HCT116 (cell line): Measurements from ENCODE around the gene SSNA1. TPM values are rescaled to one million over a fixed set of nuclear protein-coding genes. Genes with fewer than 3 reads are reported as not detected.

Experiments used
- ATAC-seq: fragments of 200-7000 bp; cut with Tn5 transposase; 2 replicates; pipeline ENCODE4 v1.9.1; 2020; ENCODE audit warnings: mild to moderate bottlenecking, moderate library complexity
- BruUV-seq: library from RNA; stranded (reverse); fragments of 400-500 nt; replicated peaks from 2 replicates; lab custom pipeline; 2021; lab: Mats Ljungman, UMichigan
- CTCF ChIA-PET: fragments of 300-600 bp; sonication (Branson Sonifier 250); formaldehyde crosslinking; loops from one replicate; lab custom pipeline; 2021; ENCODE audit warnings: antibody characterized with exemption; lab: Charles Lee
- POLR2A ChIA-PET: fragments of 300-600, 350-600 bp; sonication (Branson Sonifier 250); formaldehyde crosslinking; loops from one replicate; lab custom pipeline; 2021; ENCODE audit warnings: antibody characterized with exemption; lab: Charles Lee
- RAD21 ChIA-PET, 2 experiments: fragments of 300-600 bp; sonication (Branson Sonifier 250); formaldehyde crosslinking; loops; one replicate each; lab custom pipeline; 2023; ENCODE audit warnings: low total read pairs in 2 of 2; ENCODE audit not compliant: uncharacterized antibody in 2 of 2, unreplicated experiment in 2 of 2, low non-redundant PET in 1 of 2; lab: Charles Lee
- DNase-seq: peaks from one replicate; pipeline ENCODE4 v3.0.0-alpha.2; 2010; ENCODE audit warnings: low read depth, low spot score
- H2AFZ ChIP-seq: fragments of 200-600 bp; shearing (Covaris generic), sonication (generic); 2 replicates; pipeline ENCODE4 v1.6.1; 2017; ENCODE audit warnings: low read depth, mixed run types, mixed read lengths, antibody characterized with exemption, low read length; ENCODE audit not compliant: poor library complexity, severe bottlenecking
- H3K27ac ChIP-seq: 2 replicates; pipeline ENCODE4 v1.5.1; 2012; ENCODE audit warnings: low read depth, low read length
- H3K27me3 ChIP-seq: fragments of 200-600 bp; sonication (generic); 2 replicates; pipeline ENCODE4 v1.6.1; 2016; ENCODE audit warnings: mixed run types, low read length, mixed read lengths; ENCODE audit not compliant: insufficient read depth
- H3K36me3 ChIP-seq, 2 experiments: fragments of 200-500 bp in 1 of 2; fragments of 200-600 bp in 1 of 2; sonication (Bioruptor generic) in 1 of 2; sonication (generic) in 1 of 2; 2 replicates each; pipeline versions ENCODE4 v1.5.1 to v1.6.1; 2014 to 2016; ENCODE audit warnings: low read length in 2 of 2, inconsistent platforms in 1 of 2, mixed read lengths in 1 of 2, mixed run types in 1 of 2; ENCODE audit not compliant: insufficient read depth in 2 of 2, control insufficient read depth in 1 of 2
- H3K4me1 ChIP-seq, 2 experiments: fragments of 200-600 bp in 1 of 2; sonication (generic) in 1 of 2; 2 replicates each; pipeline versions ENCODE4 v1.5.1 to v1.6.1; 2012 to 2017; ENCODE audit warnings: low read length in 2 of 2, inconsistent platforms in 1 of 2, mild to moderate bottlenecking in 1 of 2, mixed read lengths in 1 of 2, mixed run types in 1 of 2, moderate library complexity in 1 of 2; ENCODE audit not compliant: insufficient read depth in 2 of 2, control insufficient read depth in 1 of 2
- H3K4me2 ChIP-seq: fragments of 200-600 bp; sonication (generic); 2 replicates; pipeline ENCODE4 v1.6.1; 2017; ENCODE audit warnings: mixed run types, low read length, mixed read lengths
- H3K4me3 ChIP-seq, 2 experiments: fragments of 200-600 bp in 1 of 2; sonication (generic) in 1 of 2; replicated peaks in 1 of 2; 2 replicates each; pipeline ENCODE4 v1.5.1; 2011 to 2016; ENCODE audit warnings: low read length in 2 of 2, control low read depth in 1 of 2, low read depth in 1 of 2, mild to moderate bottlenecking in 1 of 2, mixed read lengths in 1 of 2, mixed run types in 1 of 2
- H3K79me2 ChIP-seq: fragments of 200-600 bp; sonication (generic); 2 replicates; pipeline ENCODE4 v1.6.1; 2017; ENCODE audit warnings: mild to moderate bottlenecking, mixed run types, low read length, moderate library complexity, mixed read lengths; ENCODE audit not compliant: insufficient read depth
- H3K9ac ChIP-seq: fragments of 200-600 bp; sonication (generic); 2 replicates; pipeline ENCODE4 v1.6.1; 2016; ENCODE audit warnings: low read length, mixed read lengths
- H3K9me2 ChIP-seq: fragments of 200-600 bp; sonication (generic), shearing (Covaris generic); 2 replicates; pipeline ENCODE4 v1.6.1; 2017; ENCODE audit warnings: mixed run types, mild to moderate bottlenecking, moderate library complexity; ENCODE audit not compliant: insufficient read depth
- H3K9me3 ChIP-seq, 2 experiments: fragments of 200-500 bp in 1 of 2; fragments of 200-600 bp in 1 of 2; sonication (Bioruptor generic) in 1 of 2; sonication (generic) in 1 of 2; 2 replicates each; pipeline ENCODE4 v1.6.1; 2014 to 2017; ENCODE audit warnings: low read length in 2 of 2, mixed read lengths in 2 of 2, inconsistent platforms in 1 of 2, low read depth in 1 of 2, mild to moderate bottlenecking in 1 of 2, mixed run types in 1 of 2, moderate library complexity in 1 of 2; ENCODE audit not compliant: control insufficient read depth in 1 of 2, insufficient read depth in 1 of 2
- H4K20me1 ChIP-seq: fragments of 200-600 bp; sonication (generic), shearing (Covaris generic); 2 replicates; pipeline ENCODE4 v1.6.1; 2017; ENCODE audit warnings: mixed run types, mild to moderate bottlenecking, moderate library complexity; ENCODE audit not compliant: insufficient read depth
- ATF3 ChIP-seq: IDR thresholded peaks from 2 replicates; pipeline ENCODE4 v1.6.1; 2012
- CBX3 ChIP-seq: IDR thresholded peaks from 2 replicates; pipeline ENCODE4 v1.6.1; 2012; ENCODE audit warnings: low read depth
- EGR1 ChIP-seq: IDR thresholded peaks from 2 replicates; pipeline ENCODE4 v1.6.1; 2012; ENCODE audit warnings: low read depth
- ELF1 ChIP-seq: IDR thresholded peaks from 2 replicates; pipeline ENCODE4 v1.6.1; 2012; ENCODE audit warnings: low read depth, borderline replicate concordance
- EZH2 ChIP-seq: fragments of 200-600 bp; sonication (generic); IDR thresholded peaks from 2 replicates; pipeline ENCODE4 v1.6.1; 2017; ENCODE audit warnings: antibody characterized with exemption, mixed run types
- FOSL1 ChIP-seq: IDR thresholded peaks from 2 replicates; pipeline ENCODE4 v1.6.1; 2012; ENCODE audit warnings: low read depth
- JUND ChIP-seq: IDR thresholded peaks from 2 replicates; pipeline ENCODE4 v1.6.1; 2012
- MAX ChIP-seq: IDR thresholded peaks from 2 replicates; pipeline ENCODE4 v1.6.1; 2012
- POLR2A ChIP-seq: IDR thresholded peaks from 2 replicates; pipeline ENCODE4 v1.7.0; 2011; ENCODE audit warnings: borderline replicate concordance; ENCODE audit not compliant: insufficient read depth, insufficient read length; ENCODE audit errors: extremely low read depth
- REST ChIP-seq: IDR thresholded peaks from 2 replicates; pipeline ENCODE4 v1.6.1; 2012; ENCODE audit warnings: low read depth
- SRF ChIP-seq: IDR thresholded peaks from 2 replicates; pipeline ENCODE4 v1.6.1; 2012; ENCODE audit warnings: low read depth
- ZFX ChIP-seq: fragments of 450-650 bp; IDR thresholded peaks from 2 replicates; pipeline ENCODE4 v1.6.1; 2017
- ZNF274 ChIP-seq: fragments of 200-500 bp; sonication (Bioruptor generic); IDR thresholded peaks from 2 replicates; pipeline ENCODE4 v1.6.1; 2014; ENCODE audit warnings: mild to moderate bottlenecking, low read depth, low read length, inconsistent platforms
- intact Hi-C: fragments of 100-400 bp; cut with micrococcal nuclease; formaldehyde crosslinking; loops from 2 replicates; pipeline ENCODE4 v1.10.0; 2022
- total RNA-seq: library from RNA; stranded (reverse); gene quantifications from one replicate; pipeline ENCODE4 v1.2.1, GENCODE V29; 2021; ENCODE audit not compliant: unreplicated experiment

SSNA1 gene
- total RNA-seq, 1 experiment from 2014 or later: 84.7 TPM

GRCh38 chr9:137165250-137165836 lies 23.1 kb upstream of the SSNA1 start:
- no peak overlapping the region for H2AFZ ChIP-seq
- no peaks in the 10 kb centered on the region for H3K27me3 ChIP-seq
- POLR2A ChIA-PET: no interaction called here
- peaks cover 18 to 69% of the 10 kb centered on the region in 2 experiments for H3K4me1 ChIP-seq
- no peaks in the 10 kb centered on the region for H4K20me1 ChIP-seq
- no peak overlapping the region for H3K4me2 ChIP-seq
- DNase-seq (no peak), ATAC-seq (no peak)
- no peaks in the 10 kb centered on the region for H3K79me2 ChIP-seq
- no TSS peak for BruUV-seq
- TF ChIP-seq ELF1: no peak
- TF ChIP-seq JUND: no peak
- no peak for TF ChIP-seq POLR2A
- TF ChIP-seq SRF: no peak
- no peak for TF ChIP-seq FOSL1
- TF ChIP-seq ZFX: no peak
- no peak for TF ChIP-seq REST
- TF ChIP-seq EGR1: no peak
- no peak for TF ChIP-seq MAX
- no peak for TF ChIP-seq ATF3
- TF ChIP-seq EZH2: no peak
- no peak for TF ChIP-seq CBX3
- no peak for TF ChIP-seq ZNF274
- no peaks in the 10 kb centered on the region for H3K9me3 ChIP-seq
- intact Hi-C loops: no loop called here
- H3K9me2 ChIP-seq: no peaks in the 10 kb centered on the region
- H3K4me3 ChIP-seq: no peak overlapping the region
- RAD21 ChIA-PET: no interaction called here
- H3K36me3 ChIP-seq: no peaks in the 10 kb centered on the region
- H3K27ac ChIP-seq: no peak overlapping the region
- CTCF ChIA-PET: no interaction called here
- H3K9ac ChIP-seq: no peak overlapping the region
